Measurements from ENCODE around the gene MEIS2.

Gene MEIS2

GRCh38 chr15:36940636-36941260, 159.6 kb downstream of the MEIS2 start:
- no peaks in the 10 kb centered on the region for H3K79me2 ChIP-seq (ENCODE audit: insufficient read depth, low read length)
- no peaks in the 10 kb centered on the region for H3K4me1 ChIP-seq (ENCODE audit: insufficient read depth, low read length, severe bottlenecking)
- no peaks in the 10 kb centered on the region for H3K9me2 ChIP-seq (ENCODE audit: low read depth, low read length)
- H2AFZ ChIP-seq (ENCODE audit: low read length) = no peak overlapping the region
- peaks cover 65% of the 10 kb centered on the region for H3K36me3 ChIP-seq (ENCODE audit: insufficient read depth, low read length)
- no peaks in the 10 kb centered on the region for H3K27me3 ChIP-seq (ENCODE audit: insufficient read depth, low read length)
- H3K4me2 ChIP-seq (ENCODE audit: low read length) = no peak overlapping the region
- TF ChIP-seq CTCF (IDR thresholded peaks at IDR 0.05; ENCODE audit: low read length) = no peak
- TF ChIP-seq EZH2 (IDR thresholded peaks at IDR 0.05; ENCODE audit: borderline replicate concordance, low read length) = no peak
- no peak overlapping the region for H3K27ac ChIP-seq (ENCODE audit: low read depth, low read length, poor library complexity, severe bottlenecking)
- no peak overlapping the region for H3K9ac ChIP-seq (ENCODE audit: low read length)
- H3K9me3 ChIP-seq (ENCODE audit: low read length) = no peaks in the 10 kb centered on the region
- H4K20me1 ChIP-seq (ENCODE audit: insufficient read depth, low read length) = no peaks in the 10 kb centered on the region
- H3K4me3 ChIP-seq (ENCODE audit: low read depth, low read length, poor library complexity, severe bottlenecking) = no peak overlapping the region
- no peaks in the 10 kb centered on the region for H3F3A ChIP-seq (ENCODE audit: insufficient read depth, low read length)

- no peaks in the 10 kb centered on the region for H3K79me2 ChIP-seq (ENCODE audit: insufficient read depth, low read length)
- no peak overlapping the region for H3K27ac ChIP-seq (ENCODE audit: low read depth, low read length, poor library complexity, severe bottlenecking)
- H4K20me1 ChIP-seq (ENCODE audit: insufficient read depth, low read length) = no peaks in the 10 kb centered on the region
- no peaks in the 10 kb centered on the region for H3K9me2 ChIP-seq (ENCODE audit: low read depth, low read length)
- H3K4me2 ChIP-seq (ENCODE audit: low read length) = no peak overlapping the region
- H3K9ac ChIP-seq (ENCODE audit: low read length) = no peak overlapping the region
- H2AFZ ChIP-seq (ENCODE audit: low read length) = no peak overlapping the region
- H3K36me3 ChIP-seq (ENCODE audit: insufficient read depth, low read length) = peaks cover 60% of the 10 kb centered on the region
- no peak for TF ChIP-seq EZH2 (IDR thresholded peaks at IDR 0.05; ENCODE audit: borderline replicate concordance, low read length)
- TF ChIP-seq CTCF (IDR thresholded peaks at IDR 0.05; ENCODE audit: low read length) = no peak
- H3K9me3 ChIP-seq (ENCODE audit: low read length) = no peaks in the 10 kb centered on the region
- H3K4me3 ChIP-seq (ENCODE audit: low read depth, low read length, poor library complexity, severe bottlenecking) = no peak overlapping the region
- no peaks in the 10 kb centered on the region for H3F3A ChIP-seq (ENCODE audit: insufficient read depth, low read length)
- no peaks in the 10 kb centered on the region for H3K27me3 ChIP-seq (ENCODE audit: insufficient read depth, low read length)
- H3K4me1 ChIP-seq (ENCODE audit: insufficient read depth, low read length, severe bottlenecking) = no peaks in the 10 kb centered on the region
These were observed 160.1 kb downstream of the MEIS2 start for GRCh38 chr15:36940219-36940618.

- no peak overlapping the region for H2AFZ ChIP-seq (ENCODE audit: low read length)
- H3K9me2 ChIP-seq (ENCODE audit: low read depth, low read length) = no peaks in the 10 kb centered on the region
- H3K4me3 ChIP-seq (ENCODE audit: low read depth, low read length, poor library complexity, severe bottlenecking) = no peak overlapping the region
- no peaks in the 10 kb centered on the region for H3K4me1 ChIP-seq (ENCODE audit: insufficient read depth, low read length, severe bottlenecking)
- H3K4me2 ChIP-seq (ENCODE audit: low read length) = no peak overlapping the region
- H4K20me1 ChIP-seq (ENCODE audit: insufficient read depth, low read length) = no peaks in the 10 kb centered on the region
- H3K9me3 ChIP-seq (ENCODE audit: low read length) = no peaks in the 10 kb centered on the region
- no peak overlapping the region for H3K9ac ChIP-seq (ENCODE audit: low read length)
- H3K79me2 ChIP-seq (ENCODE audit: insufficient read depth, low read length) = no peaks in the 10 kb centered on the region
- no peaks in the 10 kb centered on the region for H3K27me3 ChIP-seq (ENCODE audit: insufficient read depth, low read length)
- no peak for TF ChIP-seq CTCF (IDR thresholded peaks at IDR 0.05; ENCODE audit: low read length)
- TF ChIP-seq EZH2 (IDR thresholded peaks at IDR 0.05; ENCODE audit: borderline replicate concordance, low read length) = no peak
- H3K36me3 ChIP-seq (ENCODE audit: insufficient read depth, low read length) = peaks cover 50% of the 10 kb centered on the region
- no peaks in the 10 kb centered on the region for H3F3A ChIP-seq (ENCODE audit: insufficient read depth, low read length)
- no peak overlapping the region for H3K27ac ChIP-seq (ENCODE audit: low read depth, low read length, poor library complexity, severe bottlenecking)
These were observed 161.6 kb downstream of the MEIS2 start for GRCh38 chr15:36938764-36939163.

Data from OCI-LY1 (cell line).